ENCODE results near the gene GAPT.

GAPT gene

DNA sequence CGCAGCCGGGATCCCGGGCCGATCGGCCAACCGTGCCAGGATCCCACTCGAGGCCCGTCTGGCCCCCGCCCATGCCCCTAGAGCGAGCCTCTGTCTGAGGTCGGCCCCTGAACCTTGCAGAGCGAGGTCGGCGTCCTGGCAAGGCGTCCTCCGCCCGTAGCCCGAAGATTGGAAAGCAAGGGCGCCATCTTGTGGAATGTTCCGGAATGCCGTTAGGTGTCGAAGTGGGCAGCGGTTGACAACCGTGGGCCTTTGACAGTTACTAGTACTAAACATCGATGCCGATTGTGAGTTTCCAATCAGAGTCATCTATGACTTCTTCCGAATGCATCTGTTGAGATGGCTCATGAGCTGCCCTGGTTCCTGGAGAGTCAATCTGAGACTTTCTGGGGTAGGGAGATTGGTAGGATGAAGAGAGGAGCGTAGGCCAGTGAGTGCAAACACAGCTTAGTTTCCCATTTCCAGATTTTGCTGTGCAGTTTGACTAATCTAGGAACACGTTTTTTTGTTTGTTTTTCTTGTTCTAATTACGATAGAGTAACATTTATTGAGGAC lies 30.4 kb upstream of the GAPT start:
- DNase-seq (ENCODE audit: low read depth), result peak; percentile 82

DNA sequence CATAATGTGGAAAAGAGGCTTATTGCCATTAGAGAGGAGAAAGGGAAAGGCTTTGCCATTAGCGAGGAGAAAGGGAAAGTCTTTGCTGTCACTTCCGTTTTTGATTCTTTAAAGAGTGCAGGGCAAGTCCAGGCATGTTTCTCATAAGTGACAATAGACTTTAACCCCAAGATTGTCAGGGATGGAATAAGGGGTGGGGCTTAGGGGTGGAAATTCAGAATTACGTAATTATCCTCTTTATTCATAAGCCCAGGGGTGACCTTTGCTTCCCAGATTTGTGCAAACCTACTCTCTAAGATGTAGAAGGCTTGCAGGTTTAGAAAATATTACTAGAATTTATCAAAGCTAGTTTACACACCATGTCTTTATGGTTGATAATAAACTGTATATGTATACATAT lies 29.1 kb upstream of the GAPT start:
- no peak for DNase-seq (ENCODE audit: low read depth)

DNA sequence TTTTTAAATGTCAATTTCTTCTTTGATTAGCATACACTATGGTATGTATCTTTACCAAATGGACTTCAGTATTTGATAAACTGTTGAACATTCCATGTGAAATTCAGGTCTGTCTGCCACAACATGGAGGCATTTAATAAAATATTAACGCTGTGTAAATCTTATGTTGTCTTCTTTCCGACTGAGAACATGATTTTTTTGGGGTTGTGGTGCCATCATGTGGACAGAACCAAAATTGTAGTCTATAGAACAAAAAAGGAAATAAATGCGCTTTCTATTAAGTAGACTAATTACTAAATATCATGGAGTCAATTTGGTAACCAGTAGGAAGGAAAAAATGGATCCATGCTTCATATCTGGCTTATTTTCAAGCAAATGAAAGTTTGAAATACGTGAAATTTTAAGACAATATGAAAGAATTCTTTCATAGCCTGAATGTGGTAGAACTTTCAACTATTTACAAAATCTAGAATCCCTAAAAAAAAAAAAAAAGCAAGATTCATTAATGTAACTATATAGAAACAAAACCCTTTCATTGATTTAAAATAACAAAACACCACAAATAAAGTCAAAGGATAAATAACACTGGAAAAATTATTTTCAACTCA lies 28.5 kb upstream of the GAPT start:
- DNase-seq (ENCODE audit: low read depth), result peak; percentile 34

DNA sequence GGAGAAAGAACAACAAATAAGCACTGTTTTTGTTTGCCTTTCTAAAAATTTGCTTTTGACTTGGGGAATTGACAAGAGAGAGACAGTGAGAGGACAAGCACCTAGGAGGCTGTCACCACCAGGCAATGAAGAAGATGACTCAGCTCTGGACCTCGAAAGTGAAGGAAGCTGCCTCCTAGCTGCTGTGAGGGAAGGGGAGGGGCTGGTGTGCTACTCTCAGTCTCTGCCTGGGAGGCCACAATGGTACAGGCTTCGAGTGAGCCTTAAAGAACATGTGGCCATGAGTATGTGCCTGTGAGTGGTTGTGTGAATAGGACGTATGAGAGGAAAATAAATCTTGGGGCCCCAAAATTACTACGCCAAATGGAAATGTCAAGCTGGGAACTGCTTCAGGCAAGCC lies 24.3 kb upstream of the GAPT start:
- DNase-seq (ENCODE audit: low read depth), result no peak

DNA sequence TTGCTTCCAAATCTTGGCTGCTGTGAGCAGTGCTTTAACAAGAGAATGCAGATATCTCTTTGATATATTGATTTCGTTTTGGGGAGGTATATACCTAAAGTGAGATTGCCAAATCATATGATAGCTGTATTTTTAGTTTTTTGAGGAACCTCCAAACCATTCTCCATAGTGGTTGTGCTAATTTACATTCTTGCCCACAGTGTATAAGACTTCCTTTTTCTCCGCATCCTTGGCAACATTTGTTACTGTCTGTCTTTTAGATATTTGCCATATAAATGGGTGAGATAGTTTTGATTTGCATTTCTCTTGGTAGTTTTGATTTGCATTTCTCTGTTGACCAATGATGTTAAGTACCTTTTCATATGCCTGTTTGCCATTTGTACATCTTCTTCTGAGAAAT lies 21.3 kb upstream of the GAPT start:
- DNase-seq (ENCODE audit: low read depth), result no peak

DNA sequence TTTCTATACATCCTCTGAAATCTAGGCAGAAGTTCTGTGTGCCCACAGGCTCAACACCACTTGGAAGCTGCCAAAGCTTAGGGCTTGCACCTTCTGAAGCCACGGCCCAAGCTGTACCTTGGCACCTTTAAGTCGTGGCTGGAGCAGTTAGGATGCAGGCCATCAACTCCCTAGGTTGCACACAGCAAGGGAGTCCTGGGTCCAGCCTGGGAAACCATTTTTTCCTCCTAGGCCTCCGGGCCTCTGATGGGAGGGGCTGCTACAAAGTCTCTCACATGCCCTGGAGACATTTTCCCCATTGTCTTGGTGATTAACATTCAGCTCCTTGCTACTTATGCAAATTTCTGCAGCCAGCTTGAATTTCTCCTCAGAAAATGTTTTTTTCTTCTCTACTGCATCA lies 15.8 kb upstream of the GAPT start:
- no peak for DNase-seq (ENCODE audit: low read depth)

DNA sequence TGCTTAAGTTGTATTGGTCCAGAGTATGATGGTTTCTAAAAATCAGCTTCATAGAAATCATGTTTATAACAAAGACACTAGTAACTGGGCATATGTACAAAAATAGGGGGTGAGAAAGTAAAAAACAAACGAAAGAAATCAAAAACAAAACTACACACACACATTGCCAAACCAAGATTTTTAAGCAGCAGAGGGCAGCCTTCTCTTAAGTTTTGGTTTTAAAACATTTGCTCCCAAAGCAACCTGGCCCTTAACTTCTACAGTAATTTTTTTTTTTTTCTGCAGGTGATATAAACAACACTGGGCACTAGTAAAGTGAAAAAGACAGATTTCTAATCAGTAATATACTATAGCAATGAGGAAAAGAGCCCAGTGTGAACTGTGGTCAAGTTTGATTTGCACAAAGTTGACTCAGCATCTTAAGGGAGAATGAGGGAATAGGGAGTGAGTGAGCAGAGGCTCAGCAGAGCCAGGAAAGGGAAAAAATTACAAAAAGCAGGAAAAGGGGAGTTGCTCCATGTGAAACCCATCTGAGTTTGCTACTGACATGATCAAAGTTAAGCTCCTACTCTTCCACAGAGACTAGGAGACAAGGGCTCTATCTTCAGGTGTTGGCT lies 13.4 kb upstream of the GAPT start:
- no peak for DNase-seq (ENCODE audit: low read depth)

DNA sequence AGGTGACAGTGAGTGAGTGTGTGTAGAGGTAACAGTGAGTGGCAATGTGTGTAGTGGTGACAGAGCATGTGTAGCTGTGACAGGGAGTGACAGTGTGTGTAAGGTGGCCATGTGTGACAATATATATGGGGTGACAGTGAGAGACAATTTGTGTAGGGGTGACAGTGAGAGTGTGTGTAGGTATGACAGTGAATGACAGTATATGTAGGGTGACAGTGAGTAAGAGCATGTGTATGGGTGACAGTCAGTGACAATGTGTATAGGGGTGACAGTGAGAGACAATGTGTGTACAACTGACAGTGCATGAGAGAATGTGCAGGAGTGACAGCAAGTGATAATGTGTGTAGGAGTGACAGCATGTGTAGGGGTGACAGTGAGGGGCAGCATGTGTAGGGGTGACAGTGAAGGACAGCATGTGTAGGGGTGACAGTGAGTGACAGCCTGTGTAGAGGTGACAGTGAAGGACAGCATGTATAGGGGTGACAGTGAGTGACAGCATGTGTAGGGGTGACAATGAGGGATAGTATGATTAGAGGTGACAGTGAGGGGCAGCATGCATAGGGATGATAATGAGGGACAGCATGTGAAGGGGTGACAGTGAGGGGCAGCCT lies 10.1 kb upstream of the GAPT start:
- DNase-seq (ENCODE audit: low read depth), result no peak

DNA sequence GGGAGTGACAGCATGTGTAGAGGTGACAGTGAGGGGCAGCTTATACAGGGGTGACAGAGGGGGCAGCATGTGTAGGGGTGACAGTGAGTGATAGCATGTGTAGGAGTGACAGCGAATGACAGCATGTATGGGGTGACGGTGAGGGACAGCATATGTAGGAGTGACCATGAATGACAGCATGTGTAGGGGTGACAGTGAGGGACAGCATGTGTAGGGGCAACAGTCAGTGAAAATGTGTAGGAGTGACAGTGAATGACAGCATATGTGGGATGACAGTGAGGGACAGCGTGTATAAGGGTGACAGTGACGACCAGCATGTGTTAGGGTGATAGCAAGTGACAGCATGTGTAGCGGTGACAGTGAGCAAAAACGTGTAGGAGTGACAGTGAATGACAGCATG lies 9.4 kb upstream of the GAPT start:
- no peak for DNase-seq (ENCODE audit: low read depth)

DNA sequence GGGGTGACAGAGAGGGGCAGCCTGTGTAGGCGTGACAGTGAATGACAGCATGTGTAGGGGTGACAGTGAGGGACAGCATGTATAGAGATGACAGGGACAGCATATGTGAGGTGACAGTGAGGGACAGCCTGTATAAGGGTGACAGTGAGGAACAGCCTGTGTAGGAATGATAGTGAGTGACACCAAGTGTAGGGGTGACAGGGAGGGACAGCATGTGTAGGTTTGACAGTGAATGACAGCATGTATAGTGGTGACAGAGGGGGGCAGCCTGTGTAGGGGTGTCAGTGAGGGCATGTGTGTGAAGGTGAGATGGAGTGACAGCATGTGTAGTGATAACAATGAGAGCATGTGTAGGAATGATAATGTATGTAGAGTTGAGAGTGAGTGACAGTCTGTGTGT lies 8.7 kb upstream of the GAPT start:
- no peak for DNase-seq (ENCODE audit: low read depth)

DNA sequence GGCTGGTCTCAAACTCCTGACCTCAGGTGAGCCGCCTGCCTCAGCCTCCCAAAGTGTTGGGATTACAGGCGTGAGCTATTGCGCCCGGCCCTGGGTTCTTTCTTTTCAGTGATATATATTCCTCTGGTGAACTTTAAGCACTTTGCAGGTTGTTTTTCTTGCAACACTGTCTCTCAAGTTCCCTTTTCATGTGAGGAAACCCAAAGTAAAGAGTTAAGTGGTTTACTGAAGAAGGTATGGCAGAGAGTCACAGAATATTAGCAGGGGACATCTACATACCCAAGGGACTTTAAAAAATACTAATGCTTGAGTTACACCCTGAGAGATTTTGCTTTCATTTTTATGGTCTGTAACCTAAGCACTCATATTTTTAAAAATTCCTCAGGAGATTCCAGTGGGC lies 6.7 kb upstream of the GAPT start:
- no peak for DNase-seq (ENCODE audit: low read depth)

DNA sequence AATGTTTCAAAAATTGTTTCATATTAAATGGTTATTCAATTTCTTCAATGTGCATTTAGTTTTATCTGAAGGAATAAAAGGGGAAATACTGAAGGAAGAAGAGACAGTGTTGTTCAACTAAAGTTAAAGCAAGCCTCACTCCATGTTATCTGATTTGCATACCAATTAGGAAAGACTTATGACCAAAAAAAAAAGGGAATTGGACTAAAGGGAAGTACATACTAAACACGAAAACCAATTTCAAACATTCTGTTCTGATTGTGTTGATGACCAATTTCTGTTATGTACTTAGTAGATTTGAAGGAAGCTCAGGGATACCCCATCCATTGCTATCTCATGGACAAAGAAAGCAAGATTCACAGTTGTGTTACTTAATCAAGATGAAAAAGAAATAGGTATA lies 4.9 kb upstream of the GAPT start:
- no peak for DNase-seq (ENCODE audit: low read depth)

DNA sequence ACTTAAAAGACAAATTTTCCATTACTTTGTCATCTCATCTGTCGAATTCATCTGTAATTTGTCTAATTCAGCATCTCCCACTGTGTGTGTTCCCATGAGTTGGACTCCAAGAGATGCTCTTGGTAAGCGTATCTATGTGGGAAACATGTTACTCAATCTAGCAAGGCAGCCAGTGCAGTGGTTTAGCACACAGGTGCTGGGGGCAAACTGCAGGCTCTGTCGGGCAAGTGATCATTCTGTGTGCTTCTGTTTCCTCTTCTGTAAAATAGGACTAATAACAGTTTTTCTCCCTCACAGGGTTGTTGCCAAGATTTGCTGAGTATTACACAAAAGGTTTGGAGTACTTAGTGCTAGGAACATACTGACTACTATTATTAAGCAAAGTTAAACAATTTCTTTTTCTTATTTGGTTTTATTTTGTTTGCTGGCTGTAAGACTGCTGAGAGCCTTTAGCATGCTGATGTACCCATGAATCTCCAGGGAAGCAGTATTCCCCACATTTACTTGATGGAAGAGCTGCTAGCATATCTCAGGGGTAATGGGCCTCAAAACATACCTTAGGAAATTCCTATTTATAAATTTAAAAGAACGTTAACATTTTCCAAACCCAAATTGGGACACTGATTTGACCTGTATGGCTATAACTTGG lies 709 bp upstream of the GAPT start:
- DNase-seq (ENCODE audit: low read depth), result no peak

DNA sequence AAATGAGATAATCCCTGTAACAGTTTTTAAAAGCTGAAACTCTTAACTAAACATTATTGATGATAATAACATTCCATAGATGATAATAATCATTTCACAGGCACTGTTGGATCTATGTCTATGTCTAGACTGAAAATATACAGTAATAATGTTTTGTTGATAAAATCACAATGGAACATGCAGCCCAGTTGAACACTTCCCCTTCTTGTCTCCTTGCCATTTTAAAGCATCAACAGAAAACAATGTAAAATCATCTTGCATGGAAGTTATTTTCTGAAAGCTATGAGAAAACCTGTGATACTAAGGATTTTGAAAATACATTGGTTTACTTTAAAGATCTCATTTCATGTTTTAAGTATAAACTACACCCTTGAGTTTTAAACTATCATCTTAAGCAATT lies 1.9 kb downstream of the GAPT start:
- no peak for DNase-seq (ENCODE audit: low read depth)

DNA sequence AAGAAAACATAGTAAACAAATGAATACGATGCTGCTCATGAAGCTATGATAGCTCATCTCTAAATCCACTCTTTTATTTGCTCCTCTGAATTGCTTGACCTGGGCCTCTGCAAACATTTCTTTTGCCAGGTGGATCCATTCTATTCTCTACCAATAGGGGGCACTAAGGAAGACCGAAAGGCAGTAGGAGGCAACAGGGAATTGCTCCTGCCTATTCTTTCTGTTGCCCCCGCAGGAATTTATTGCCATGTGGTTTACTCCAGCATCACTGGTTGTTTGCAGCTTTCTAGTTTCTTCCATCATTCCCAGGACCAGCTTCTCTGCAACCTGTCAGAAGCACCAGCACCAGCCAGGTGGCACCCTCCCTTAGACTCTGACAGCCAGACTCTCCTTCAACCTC lies 5.3 kb downstream of the GAPT start:
- DNase-seq (ENCODE audit: low read depth), result no peak

DNA sequence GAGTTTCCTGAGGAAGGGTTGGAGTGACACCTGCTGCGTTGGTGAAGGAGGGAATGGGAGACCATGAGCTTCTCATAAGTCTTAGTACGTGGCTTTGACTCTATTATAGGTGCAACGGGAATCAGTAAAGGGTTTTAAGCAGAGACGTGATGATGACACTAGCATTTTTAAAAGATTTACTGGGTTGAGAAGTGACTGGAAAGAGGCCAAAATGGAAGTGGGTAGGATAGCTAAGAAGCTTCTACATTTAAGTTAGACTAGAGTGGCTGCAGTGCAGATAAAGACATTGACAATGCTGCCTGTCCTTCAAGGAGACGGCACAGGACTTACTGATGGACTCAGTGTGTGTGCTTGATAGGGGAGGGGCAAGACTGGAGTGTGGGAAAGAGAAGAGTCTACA lies 6.2 kb downstream of the GAPT start:
- DNase-seq (ENCODE audit: low read depth), result no peak

DNA sequence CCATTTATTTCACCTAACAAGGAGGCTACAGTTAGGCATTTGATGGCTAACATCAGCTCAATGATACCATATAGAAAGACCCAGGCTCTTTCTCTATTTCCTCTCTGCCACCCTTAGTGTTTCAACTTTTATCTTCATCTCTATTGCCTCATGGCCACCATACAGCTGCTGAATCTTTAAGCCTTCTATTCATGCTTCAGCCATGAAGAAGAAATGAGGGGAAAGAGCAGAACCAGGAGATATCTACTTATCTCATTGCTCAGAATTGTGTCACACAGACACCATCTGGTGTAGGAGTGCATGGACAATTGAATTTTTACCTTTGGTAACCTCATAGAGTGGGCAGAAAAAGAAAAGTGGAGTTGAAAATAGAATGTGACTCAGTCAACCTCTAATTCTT lies 6.7 kb downstream of the GAPT start:
- DNase-seq (ENCODE audit: low read depth), result no peak

DNA sequence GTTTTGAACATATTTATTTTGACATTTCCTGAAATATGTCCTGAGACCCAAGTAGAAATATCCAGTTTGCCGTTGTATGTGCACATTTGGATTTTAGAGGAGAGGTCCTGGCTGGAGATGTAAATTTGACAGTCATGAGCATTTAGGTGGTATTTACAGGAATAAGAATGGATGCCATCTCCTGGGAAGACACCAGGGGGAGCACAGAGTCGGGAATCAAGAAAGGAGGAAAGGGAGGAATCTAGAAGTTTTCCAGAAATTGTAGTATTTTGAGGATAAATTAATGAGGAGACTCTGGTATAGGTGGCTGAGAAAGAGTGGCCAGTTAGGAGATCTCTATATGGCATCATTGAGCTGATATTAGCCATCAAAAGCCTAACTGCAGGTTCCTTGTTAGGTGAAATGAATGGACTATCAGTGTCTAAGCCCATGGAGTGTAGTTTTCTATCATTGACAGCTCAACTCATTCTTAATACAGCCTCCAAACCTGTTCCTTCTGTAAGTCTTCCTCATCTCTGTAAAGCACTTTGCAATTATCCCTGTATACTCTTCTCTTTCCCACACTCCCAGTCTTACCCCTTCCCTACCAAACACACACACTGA lies 7.2 kb downstream of the GAPT start:
- DNase-seq (ENCODE audit: low read depth), result no peak

DNA sequence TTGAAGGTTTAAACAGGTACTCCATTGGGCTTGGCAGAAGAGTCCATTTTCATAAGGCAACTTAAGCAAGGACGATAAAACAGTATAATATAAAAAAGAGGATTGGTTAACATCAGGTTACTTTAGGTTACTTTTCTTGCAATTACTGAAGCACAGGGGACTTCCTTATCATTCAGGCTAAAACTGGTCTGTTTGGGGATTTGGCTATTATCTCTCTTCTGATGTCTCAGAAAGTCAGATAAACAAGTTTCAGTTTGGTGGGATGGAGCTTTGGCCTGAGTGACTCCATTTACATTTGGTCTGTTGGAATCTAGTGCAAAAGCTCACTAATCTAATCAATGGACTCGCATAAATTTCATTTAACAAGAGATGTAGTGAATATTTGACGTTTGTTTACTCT lies 8.0 kb downstream of the GAPT start:
- no peak for DNase-seq (ENCODE audit: low read depth)

DNA sequence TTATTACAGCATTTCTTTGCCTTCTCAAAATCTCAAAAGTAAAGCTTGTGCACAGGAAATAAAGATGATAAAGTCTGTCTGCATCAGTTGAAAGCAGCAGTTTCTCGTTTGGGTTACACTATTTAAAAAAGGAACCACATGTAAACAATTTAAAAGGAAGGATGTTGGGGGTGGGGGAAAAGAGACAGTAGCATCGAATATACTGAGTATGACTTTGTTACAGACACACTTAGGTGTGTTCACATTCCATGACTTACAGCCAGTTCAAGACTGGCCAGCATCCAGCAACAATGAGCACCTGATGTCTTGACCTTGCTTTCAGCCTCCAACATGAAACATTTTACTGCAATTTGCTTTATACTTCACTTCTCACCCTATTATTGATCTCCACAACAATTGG lies 8.7 kb downstream of the GAPT start:
- DNase-seq (ENCODE audit: low read depth), result no peak

DNA sequence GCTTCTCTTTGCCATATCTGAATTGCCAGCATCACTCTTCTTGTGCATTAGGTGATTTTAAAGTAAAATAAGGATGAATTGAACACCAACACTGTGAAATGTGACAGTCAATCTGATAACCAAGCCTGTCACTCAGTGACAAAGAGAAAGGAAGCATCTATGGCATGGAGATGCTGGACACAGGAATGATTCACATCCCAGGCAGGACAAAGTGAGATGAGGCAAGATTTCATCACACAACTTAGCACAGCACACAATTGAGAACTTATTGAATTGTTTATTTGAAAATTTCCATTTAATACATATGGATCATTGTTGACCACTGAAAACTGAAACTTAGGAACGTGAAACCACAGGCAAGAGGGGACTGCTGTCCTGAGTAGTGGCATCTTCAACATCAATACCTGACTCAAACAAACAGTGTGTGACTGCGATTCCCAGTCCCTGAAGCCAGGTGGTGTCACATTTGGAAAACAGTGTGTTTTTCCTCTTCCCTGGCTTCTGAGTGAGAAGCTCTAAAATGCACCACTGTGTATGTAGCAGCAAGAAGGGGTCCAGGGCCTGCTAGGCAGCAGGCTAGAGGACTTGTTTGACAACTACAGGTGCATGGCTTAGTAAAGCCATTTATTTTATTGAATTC lies 10.7 kb downstream of the GAPT start:
- DNase-seq (ENCODE audit: low read depth), result no peak

DNA sequence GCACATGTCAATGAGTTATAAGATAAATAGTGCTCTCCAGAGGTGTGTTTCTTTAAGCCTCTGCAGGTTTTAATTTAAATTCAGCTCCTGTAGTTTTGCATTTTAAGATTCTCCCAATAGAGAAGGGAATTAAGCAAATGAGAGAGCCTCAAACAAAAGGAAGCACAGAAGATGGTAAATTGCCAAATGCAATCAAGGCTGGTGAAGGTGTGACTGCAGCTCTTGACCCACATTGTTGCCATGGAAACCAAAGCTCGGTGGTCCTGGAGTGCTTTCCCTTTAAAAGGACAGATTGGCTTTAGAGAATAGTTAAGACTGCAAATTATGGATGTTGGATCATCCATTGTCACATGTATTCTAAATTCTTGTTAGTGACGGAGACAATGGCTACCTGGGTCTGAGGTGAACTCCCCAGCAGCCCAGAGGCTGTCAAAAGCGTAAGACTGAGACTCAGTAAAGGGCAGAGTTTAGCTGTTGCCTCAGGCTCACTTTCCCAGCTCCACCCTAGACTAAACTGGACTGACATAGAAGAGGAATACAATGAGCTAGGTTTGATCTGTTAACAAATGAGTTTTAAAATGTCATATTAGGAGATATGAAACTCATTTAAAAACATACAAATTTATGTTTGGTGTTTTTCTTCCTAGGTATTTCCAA lies 12.3 kb downstream of the GAPT start:
- no peak for DNase-seq (ENCODE audit: low read depth)
